SK-N-SH (cell line): ENCODE results near the gene SUGT1. TPM values are rescaled to one million over a fixed set of nuclear protein-coding genes. Genes with fewer than 3 reads are reported as not detected.

Experiments
- CTCF ChIA-PET: fragments of 300-600, 350-600 bp; formaldehyde crosslinking; extraction: SDS; loops from one replicate; lab custom pipeline; 2021; lab: Yijun Ruan, JAX
- POLR2A ChIA-PET: fragments of 350-600 bp; sonication (Branson Sonifier 250); formaldehyde crosslinking; extraction: SDS; loops from one replicate; lab custom pipeline; 2020; ENCODE audit warnings: antibody characterized with exemption, inconsistent platforms; lab: Yijun Ruan, JAX
- DNase-seq: peaks from one replicate; pipeline ENCODE4 v3.0.0; 2012
- H2AFZ ChIP-seq: fragments of 200-600 bp; sonication (generic); 2 replicates; pipeline ENCODE4 v1.8.1; 2016; ENCODE audit warnings: antibody characterized with exemption, mild to moderate bottlenecking, low read depth
- H3F3A ChIP-seq: fragments of 200-600 bp; sonication (generic); replicated peaks from 2 replicates; pipeline ENCODE3; 2016; ENCODE audit warnings: antibody characterized with exemption, mild to moderate bottlenecking; ENCODE audit not compliant: insufficient read depth
- H3K27ac ChIP-seq, 2 experiments: fragments of 200-500 bp in 1 of 2; fragments of 200-600 bp in 1 of 2; sonication (Bioruptor generic) in 1 of 2; sonication (generic), shearing (Covaris generic) in 1 of 2; 2 replicates each; pipeline versions ENCODE4 v1.5.1 to v1.6.1; 2014 to 2016; ENCODE audit warnings: low read depth in 2 of 2, inconsistent platforms in 1 of 2, low read length in 1 of 2, mild to moderate bottlenecking in 1 of 2, mixed read lengths in 1 of 2
- H3K27me3 ChIP-seq: fragments of 200-600 bp; sonication (generic), shearing (Covaris generic); 2 replicates; pipeline ENCODE4 v1.6.1; 2016; ENCODE audit warnings: mixed run types; ENCODE audit not compliant: insufficient read depth
- H3K36me3 ChIP-seq, 2 experiments: fragments of 200-500 bp in 1 of 2; fragments of 200-600 bp in 1 of 2; sonication (Bioruptor generic) in 1 of 2; sonication (generic) in 1 of 2; replicated peaks in 1 of 2; 2 replicates each; pipeline versions ENCODE3 to v1.5.1; 2014 to 2016; ENCODE audit warnings: low read length in 1 of 2, mild to moderate bottlenecking in 1 of 2; ENCODE audit not compliant: insufficient read depth in 2 of 2, control insufficient read depth in 1 of 2
- H3K4me1 ChIP-seq, 2 experiments: fragments of 200-500 bp in 1 of 2; fragments of 200-600 bp in 1 of 2; sonication (Bioruptor generic) in 1 of 2; sonication (generic), shearing (Covaris generic) in 1 of 2; 2 replicates each; pipeline versions ENCODE4 v1.5.1 to v1.6.1; 2014 to 2016; ENCODE audit warnings: low read depth in 1 of 2, low read length in 1 of 2, mixed run types in 1 of 2; ENCODE audit not compliant: insufficient read depth in 2 of 2, control insufficient read depth in 1 of 2
- H3K4me2 ChIP-seq: fragments of 200-600 bp; sonication (generic), shearing (Covaris generic); 2 replicates; pipeline ENCODE4 v1.6.1; 2017; ENCODE audit warnings: mixed run types
- H3K4me3 ChIP-seq, 2 experiments: fragments of 200-500 bp in 1 of 2; fragments of 200-600 bp in 1 of 2; sonication (Bioruptor generic) in 1 of 2; sonication (generic), shearing (Covaris generic) in 1 of 2; 2 replicates each; pipeline versions ENCODE4 v1.5.1 to v1.8.1; 2014 to 2016; ENCODE audit warnings: low read depth in 2 of 2, inconsistent platforms in 1 of 2, low read length in 1 of 2, mild to moderate bottlenecking in 1 of 2, mixed read lengths in 1 of 2, moderate library complexity in 1 of 2
- H3K79me2 ChIP-seq: fragments of 200-600 bp; sonication (generic); 2 replicates; pipeline ENCODE4 v1.8.1; 2017; ENCODE audit warnings: mild to moderate bottlenecking; ENCODE audit not compliant: insufficient read depth
- H3K9ac ChIP-seq: fragments of 200-600 bp; sonication (generic); 2 replicates; pipeline ENCODE4 v1.6.1; 2017; ENCODE audit warnings: mixed run types
- H3K9me2 ChIP-seq: fragments of 200-600 bp; sonication (generic); 2 replicates; pipeline ENCODE4 v1.6.1; 2017; ENCODE audit warnings: mixed run types
- H3K9me3 ChIP-seq: fragments of 200-600 bp; sonication (generic); 2 replicates; pipeline ENCODE4 v1.6.1; 2017; ENCODE audit warnings: mixed run types, mild to moderate bottlenecking, moderate library complexity
- H4K20me1 ChIP-seq: fragments of 200-600 bp; sonication (generic); 2 replicates; pipeline ENCODE4 v1.6.1; 2017; ENCODE audit warnings: mild to moderate bottlenecking, mixed run types; ENCODE audit not compliant: insufficient read depth
- CTCF ChIP-seq: fragments of 200-600 bp; sonication (generic); IDR thresholded peaks from 2 replicates; pipeline ENCODE4 v1.6.1; 2017; ENCODE audit warnings: antibody characterized with exemption, mild to moderate bottlenecking, moderate library complexity
- ELF1 ChIP-seq: IDR thresholded peaks from 2 replicates; pipeline ENCODE4 v1.4.0; 2012
- EP300 ChIP-seq, 2 experiments: IDR thresholded peaks; 2 replicates each; pipeline versions ENCODE4 v1.4.0 to v1.6.1; 2012; ENCODE audit warnings: borderline replicate concordance in 1 of 2, low read depth in 1 of 2, low read length in 1 of 2
- FOSL2 ChIP-seq: IDR thresholded peaks from 2 replicates; pipeline ENCODE4 v1.4.0; 2012; ENCODE audit warnings: low read depth, mild to moderate bottlenecking, moderate library complexity, borderline replicate concordance
- FOXJ3 ChIP-seq: sonication (generic); formaldehyde crosslinking; IDR thresholded peaks from 2 replicates; pipeline ENCODE4 v1.5.1; 2020; ENCODE audit warnings: mild to moderate bottlenecking, missing genetic modification reagents
- FOXM1 ChIP-seq: IDR thresholded peaks from 2 replicates; pipeline ENCODE4 v1.4.0; 2012; ENCODE audit warnings: low read depth, mild to moderate bottlenecking
- GATA2 ChIP-seq: sonication (generic); formaldehyde crosslinking; IDR thresholded peaks from 2 replicates; pipeline ENCODE4 v1.5.0; 2020; ENCODE audit warnings: mild to moderate bottlenecking, missing genetic modification reagents
- MAX ChIP-seq: IDR thresholded peaks from 2 replicates; pipeline ENCODE4 v1.4.0; 2012; ENCODE audit warnings: low read depth
- MEF2A ChIP-seq: IDR thresholded peaks from 2 replicates; pipeline ENCODE4 v1.4.0; 2012; ENCODE audit warnings: low read depth, borderline replicate concordance
- NFIC ChIP-seq: IDR thresholded peaks from 2 replicates; pipeline ENCODE4 v1.4.0; 2012; ENCODE audit warnings: borderline replicate concordance
- NRF1 ChIP-seq: IDR thresholded peaks from 2 replicates; pipeline ENCODE4 v1.6.1; 2012; ENCODE audit warnings: low read depth, mild to moderate bottlenecking, low read length
- POLR2AphosphoS5 ChIP-seq: IDR thresholded peaks from 2 replicates; pipeline ENCODE4 v1.6.1; 2012; ENCODE audit warnings: low read depth, low read length
- RFX5 ChIP-seq: IDR thresholded peaks from 2 replicates; pipeline ENCODE4 v1.6.1; 2012; ENCODE audit warnings: mild to moderate bottlenecking, improper control_type of control experiment, low read length
- TCF12 ChIP-seq: IDR thresholded peaks from 2 replicates; pipeline ENCODE4 v1.4.0; 2012
- TEAD4 ChIP-seq: IDR thresholded peaks from 2 replicates; pipeline ENCODE4 v1.4.0; 2012; ENCODE audit warnings: mild to moderate bottlenecking, borderline replicate concordance; ENCODE audit not compliant: insufficient read depth
- USF2 ChIP-seq: fragments of 150-350 bp; IDR thresholded peaks from 2 replicates; pipeline ENCODE4 v1.6.1; 2017; ENCODE audit warnings: antibody characterized with exemption, low read length, low read depth, borderline replicate concordance
- ZBTB33 ChIP-seq: IDR thresholded peaks from 2 replicates; pipeline ENCODE4 v1.4.0; 2012; ENCODE audit warnings: low read depth, borderline replicate concordance
- whole genome bisulfite sequencing: methylation state at CpG from one replicate; pipeline ENCODE4 v1.1.6; 2017; ENCODE audit warnings: low lambda C conversion rate; 5-methylcytosine and 5-hydroxymethylcytosine counted together
- polyA plus RNA-seq, 3 experiments: library from polyadenylated mRNA; depleted of rRNA; stranded (reverse); fragments of >200 nt; gene quantifications; 2 replicates each; pipeline ENCODE4 v1.2.3, GENCODE V29; 2012
- TF ChIP-seq, protein P1 (sequence below): IDR thresholded peaks from 2 replicates; pipeline ENCODE4; 2012
- TF ChIP-seq, protein P2 (sequence below): IDR thresholded peaks from 2 replicates; pipeline ENCODE4 v1.6.1; 2012; ENCODE audit warnings: mild to moderate bottlenecking, low read depth, low read length, moderate library complexity

SUGT1 gene
- polyA plus RNA-seq, 1 of the 3 experiments (the other 2 are of a cell fraction), result 18.6 TPM

GRCh38 chr13:52686376-52686775 lies 33.7 kb downstream of the SUGT1 start (continued):
- TF ChIP-seq EP300 (IDR thresholded peaks at IDR 0.05; ENCODE audit: borderline replicate concordance in 1 of 2, low read depth in 1 of 2, low read length in 1 of 2), result no peak
- TF ChIP-seq TCF12, result no peak
- no peak for TF ChIP-seq NRF1
- TF ChIP-seq, protein P1, sequence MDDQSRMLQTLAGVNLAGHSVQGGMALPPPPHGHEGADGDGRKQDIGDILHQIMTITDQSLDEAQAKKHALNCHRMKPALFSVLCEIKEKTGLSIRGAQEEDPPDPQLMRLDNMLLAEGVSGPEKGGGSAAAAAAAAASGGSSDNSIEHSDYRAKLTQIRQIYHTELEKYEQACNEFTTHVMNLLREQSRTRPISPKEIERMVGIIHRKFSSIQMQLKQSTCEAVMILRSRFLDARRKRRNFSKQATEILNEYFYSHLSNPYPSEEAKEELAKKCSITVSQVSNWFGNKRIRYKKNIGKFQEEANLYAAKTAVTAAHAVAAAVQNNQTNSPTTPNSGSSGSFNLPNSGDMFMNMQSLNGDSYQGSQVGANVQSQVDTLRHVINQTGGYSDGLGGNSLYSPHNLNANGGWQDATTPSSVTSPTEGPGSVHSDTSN, result no peak
- TF ChIP-seq FOXJ3 (CRISPR knock-in tag), result no peak
- no peak for TF ChIP-seq CTCF
- no peak for TF ChIP-seq RFX5
- TF ChIP-seq FOXM1, result no peak
- TF ChIP-seq GATA2 (CRISPR knock-in tag), result no peak
- TF ChIP-seq ELF1, result no peak

DNA sequence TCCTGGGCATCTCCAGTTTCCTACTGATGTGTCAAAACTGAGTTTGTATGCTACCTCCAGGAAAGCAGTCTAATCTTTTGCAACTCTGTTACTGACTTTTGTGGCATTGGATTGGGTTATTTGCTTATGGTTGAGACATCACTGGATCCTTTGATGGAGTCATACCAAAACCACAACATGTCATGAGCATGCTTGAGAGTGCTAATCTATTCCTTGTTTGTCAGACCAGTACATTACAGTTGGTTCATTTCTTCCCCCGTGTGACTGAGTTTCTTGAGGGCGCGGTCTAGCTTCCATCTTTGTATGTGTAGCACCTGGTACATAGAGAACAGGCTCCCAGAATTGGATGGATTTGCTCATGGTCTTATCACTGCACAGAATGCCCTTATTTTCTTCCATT lies 43.2 kb downstream of the SUGT1 start:
- ChIA-PET CTCF (interaction anchor here (1.0 kb wide), 1 partner anchor 150 kb away, joined by 3 read pairs; no protein-coding TSS in a partner anchor), POLR2A (no interaction called here)
- Histone ChIP-seq H3K36me3 (peaks cover 7 to 15% of the 10 kb centered on the region in 2 experiments), H3K9me3 (no peaks in the 10 kb centered on the region), H2AFZ (no peak overlapping the region), H3K4me1 (no peaks in the 10 kb centered on the region), H3K4me3 (no peak overlapping the region), H3K27me3 (no peaks in the 10 kb centered on the region), H3K27ac (no peak overlapping the region), H3K9me2 (no peaks in the 10 kb centered on the region), H3F3A (no peaks in the 10 kb centered on the region), H3K79me2 (no peaks in the 10 kb centered on the region), H3K9ac (no peak overlapping the region), H3K4me2 (no peak overlapping the region), H4K20me1 (no peaks in the 10 kb centered on the region)
- WGBS, result 90% methylated on average over 3 of the region's 3 CpGs
- DNase-seq, result no peak
- TF ChIP-seq FOSL2, result no peak
- TF ChIP-seq NFIC, result no peak
- no peak for TF ChIP-seq ZBTB33
- TF ChIP-seq FOXM1, result no peak
- no peak for TF ChIP-seq TCF12
- TF ChIP-seq EP300 (IDR thresholded peaks at IDR 0.05; ENCODE audit: borderline replicate concordance in 1 of 2, low read depth in 1 of 2, low read length in 1 of 2), result no peak
- no peak for TF ChIP-seq POLR2AphosphoS5
- TF ChIP-seq TEAD4, result no peak
- no peak for TF ChIP-seq CTCF
- no peak for TF ChIP-seq USF2
- TF ChIP-seq, protein P2, sequence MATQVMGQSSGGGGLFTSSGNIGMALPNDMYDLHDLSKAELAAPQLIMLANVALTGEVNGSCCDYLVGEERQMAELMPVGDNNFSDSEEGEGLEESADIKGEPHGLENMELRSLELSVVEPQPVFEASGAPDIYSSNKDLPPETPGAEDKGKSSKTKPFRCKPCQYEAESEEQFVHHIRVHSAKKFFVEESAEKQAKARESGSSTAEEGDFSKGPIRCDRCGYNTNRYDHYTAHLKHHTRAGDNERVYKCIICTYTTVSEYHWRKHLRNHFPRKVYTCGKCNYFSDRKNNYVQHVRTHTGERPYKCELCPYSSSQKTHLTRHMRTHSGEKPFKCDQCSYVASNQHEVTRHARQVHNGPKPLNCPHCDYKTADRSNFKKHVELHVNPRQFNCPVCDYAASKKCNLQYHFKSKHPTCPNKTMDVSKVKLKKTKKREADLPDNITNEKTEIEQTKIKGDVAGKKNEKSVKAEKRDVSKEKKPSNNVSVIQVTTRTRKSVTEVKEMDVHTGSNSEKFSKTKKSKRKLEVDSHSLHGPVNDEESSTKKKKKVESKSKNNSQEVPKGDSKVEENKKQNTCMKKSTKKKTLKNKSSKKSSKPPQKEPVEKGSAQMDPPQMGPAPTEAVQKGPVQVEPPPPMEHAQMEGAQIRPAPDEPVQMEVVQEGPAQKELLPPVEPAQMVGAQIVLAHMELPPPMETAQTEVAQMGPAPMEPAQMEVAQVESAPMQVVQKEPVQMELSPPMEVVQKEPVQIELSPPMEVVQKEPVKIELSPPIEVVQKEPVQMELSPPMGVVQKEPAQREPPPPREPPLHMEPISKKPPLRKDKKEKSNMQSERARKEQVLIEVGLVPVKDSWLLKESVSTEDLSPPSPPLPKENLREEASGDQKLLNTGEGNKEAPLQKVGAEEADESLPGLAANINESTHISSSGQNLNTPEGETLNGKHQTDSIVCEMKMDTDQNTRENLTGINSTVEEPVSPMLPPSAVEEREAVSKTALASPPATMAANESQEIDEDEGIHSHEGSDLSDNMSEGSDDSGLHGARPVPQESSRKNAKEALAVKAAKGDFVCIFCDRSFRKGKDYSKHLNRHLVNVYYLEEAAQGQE, result no peak
- no peak for TF ChIP-seq MEF2A
- TF ChIP-seq MAX, result no peak
